Keratinocyte (primary cell): Measurements from ENCODE around the gene SDK1. TPM values are rescaled to one million over a fixed set of nuclear protein-coding genes. Genes with fewer than 3 reads are reported as not detected.

Experiments used
- DNase-seq: peaks from one replicate; pipeline ENCODE4 v3.0.0-alpha.2; 2011; ENCODE audit warnings: low read depth, missing footprints, low spot score
- FAIRE-seq: peaks from 2 replicates; lab custom pipeline; 2011; peaks lifted over from hg19 to GRCh38; lab: Jason Lieb, UNC
- H2AFZ ChIP-seq: 2 replicates; pipeline ENCODE4 v1.6.0; 2012; ENCODE audit warnings: low read length, control low read depth, inconsistent platforms; ENCODE audit not compliant: control insufficient read depth
- H3K27ac ChIP-seq: 2 replicates; pipeline ENCODE4 v1.5.1; 2011; ENCODE audit warnings: low read length; ENCODE audit not compliant: control insufficient read depth, insufficient read depth
- H3K27me3 ChIP-seq: 3 replicates; pipeline ENCODE4 v1.6.0; 2011; ENCODE audit warnings: low read length; ENCODE audit not compliant: control insufficient read depth, insufficient read depth; ENCODE audit errors: extremely low read depth
- H3K36me3 ChIP-seq, 2 experiments: 2 replicates in 1 of 2; 3 replicates in 1 of 2; pipeline ENCODE4 v1.5.1; 2011; ENCODE audit warnings: low read length in 2 of 2, mild to moderate bottlenecking in 1 of 2; ENCODE audit not compliant: control insufficient read depth in 2 of 2, insufficient read depth in 2 of 2; ENCODE audit errors: extremely low read depth in 1 of 2
- H3K4me1 ChIP-seq: 3 replicates; pipeline ENCODE4 v1.5.1; 2011; ENCODE audit warnings: low read length; ENCODE audit not compliant: control insufficient read depth, insufficient read depth; ENCODE audit errors: extremely low read depth
- H3K4me2 ChIP-seq: 3 replicates; pipeline ENCODE4 v1.6.0; 2011; ENCODE audit warnings: low read depth, low read length; ENCODE audit not compliant: control insufficient read depth, insufficient read depth; ENCODE audit errors: extremely low read depth
- H3K4me3 ChIP-seq, 3 experiments: fragments of 200-600 bp in 1 of 3; sonication (generic) in 1 of 3; 2 replicates in 2 of 3; 3 replicates in 1 of 3; pipeline ENCODE4 v1.5.1; 2011 to 2016; ENCODE audit warnings: low read length in 3 of 3, mild to moderate bottlenecking in 3 of 3, control low read depth in 2 of 3, inconsistent platforms in 1 of 3, low read depth in 1 of 3, mixed read lengths in 1 of 3, mixed run types in 1 of 3, moderate library complexity in 1 of 3; ENCODE audit not compliant: control insufficient read depth in 2 of 3, insufficient read depth in 2 of 3; ENCODE audit errors: extremely low read depth in 1 of 3
- H3K79me2 ChIP-seq: 2 replicates; pipeline ENCODE4 v1.6.0; 2012; ENCODE audit warnings: low read length; ENCODE audit not compliant: control insufficient read depth, insufficient read depth
- H3K9ac ChIP-seq: 3 replicates; pipeline ENCODE4 v1.6.0; 2011; ENCODE audit warnings: low read length; ENCODE audit not compliant: control insufficient read depth, insufficient read depth; ENCODE audit errors: extremely low read depth
- H3K9me1 ChIP-seq: 3 replicates; pipeline ENCODE4 v1.6.0; 2011; ENCODE audit warnings: low read length; ENCODE audit not compliant: control insufficient read depth, insufficient read depth; ENCODE audit errors: extremely low read depth
- H3K9me3 ChIP-seq: 2 replicates; pipeline ENCODE4 v1.5.1; 2012; ENCODE audit warnings: low read depth, low read length; ENCODE audit not compliant: control insufficient read depth
- H4K20me1 ChIP-seq: 3 replicates; pipeline ENCODE4 v1.6.0; 2011; ENCODE audit warnings: low read length; ENCODE audit not compliant: control insufficient read depth, insufficient read depth; ENCODE audit errors: extremely low read depth
- EZH2 ChIP-seq: IDR thresholded peaks from one replicate; pipeline ENCODE4 v1.6.1; 2012; ENCODE audit warnings: inconsistent platforms, mild to moderate bottlenecking, low read length, moderate library complexity
- dilution Hi-C: fragments of 300-500 bp; cut with MboI; formaldehyde crosslinking; loops from one replicate; pipeline ENCODE4 v1.7.0; 2020; ENCODE audit warnings: low sequenced_read_pairs; ENCODE audit not compliant: extremely low pct_ligation_motif_present
- polyA plus RNA-seq, 5 experiments: library from polyadenylated mRNA; depleted of rRNA in 3 of 5; stranded (reverse) in 3 of 5; stranded (forward) in 1 of 5; unstranded in 1 of 5; fragments of >200 nt; gene quantifications; 1 replicate in 1 of 5; 2 replicates in 3 of 5; 3 replicates in 1 of 5; pipeline versions ENCODE4 v1.2.1 to v1.2.3, GENCODE V29; 2011 to 2012; ENCODE audit warnings: missing spikeins in 2 of 5, low read depth in 1 of 5, low replicate concordance in 1 of 5
- TF ChIP-seq, protein P1 (sequence below), 3 experiments: IDR thresholded peaks in 1 of 3; conservative IDR thresholded peaks in 1 of 3; optimal IDR thresholded peaks in 1 of 3; 2 replicates in 2 of 3; 3 replicates in 1 of 3; pipeline versions ENCODE3 to v1.5.1; 2011; ENCODE audit warnings: low read length in 3 of 3, mild to moderate bottlenecking in 3 of 3, moderate library complexity in 2 of 3, control low read depth in 1 of 3, inconsistent platforms in 1 of 3; ENCODE audit not compliant: insufficient read depth in 2 of 3; ENCODE audit errors: extremely low read depth in 1 of 3

The SDK1 gene
- polyA plus RNA-seq, 1 donor (not counting 4 experiments of a cell fraction or from before 2014, with no cell fraction given): 0.66 TPM

DNA sequence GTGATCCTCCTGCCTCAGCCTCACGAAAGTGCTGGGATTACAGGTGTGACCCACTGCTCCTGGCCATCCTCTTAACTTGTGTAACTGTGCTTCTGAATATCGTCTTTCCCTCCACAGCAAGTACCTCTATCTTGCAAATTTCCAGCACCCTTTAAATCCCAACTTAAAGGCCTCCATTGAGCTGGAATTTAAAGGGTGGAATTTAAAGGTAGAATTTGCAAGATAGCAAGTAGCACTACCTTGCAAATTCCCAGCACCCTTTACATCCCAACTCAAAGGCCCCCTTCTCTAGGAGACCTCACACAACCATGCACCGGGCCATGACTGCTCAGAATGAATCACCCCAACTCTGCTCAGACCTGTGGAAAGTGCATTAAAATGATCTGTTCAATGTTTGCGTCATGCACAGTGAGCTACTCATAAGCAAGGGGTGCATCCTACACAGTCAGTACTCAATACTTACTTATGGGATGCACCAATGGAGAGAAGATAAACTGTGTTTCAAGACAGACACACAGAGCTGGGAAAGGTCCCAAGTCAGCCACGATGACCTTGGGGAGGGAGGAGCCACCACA is 17.8 kb upstream of the SDK1 start:
- dilution Hi-C loops: no loop called here
- H3K4me2 ChIP-seq: no peak overlapping the region
- no peaks in the 10 kb centered on the region for H3K27me3 ChIP-seq
- TF ChIP-seq, protein P1, sequence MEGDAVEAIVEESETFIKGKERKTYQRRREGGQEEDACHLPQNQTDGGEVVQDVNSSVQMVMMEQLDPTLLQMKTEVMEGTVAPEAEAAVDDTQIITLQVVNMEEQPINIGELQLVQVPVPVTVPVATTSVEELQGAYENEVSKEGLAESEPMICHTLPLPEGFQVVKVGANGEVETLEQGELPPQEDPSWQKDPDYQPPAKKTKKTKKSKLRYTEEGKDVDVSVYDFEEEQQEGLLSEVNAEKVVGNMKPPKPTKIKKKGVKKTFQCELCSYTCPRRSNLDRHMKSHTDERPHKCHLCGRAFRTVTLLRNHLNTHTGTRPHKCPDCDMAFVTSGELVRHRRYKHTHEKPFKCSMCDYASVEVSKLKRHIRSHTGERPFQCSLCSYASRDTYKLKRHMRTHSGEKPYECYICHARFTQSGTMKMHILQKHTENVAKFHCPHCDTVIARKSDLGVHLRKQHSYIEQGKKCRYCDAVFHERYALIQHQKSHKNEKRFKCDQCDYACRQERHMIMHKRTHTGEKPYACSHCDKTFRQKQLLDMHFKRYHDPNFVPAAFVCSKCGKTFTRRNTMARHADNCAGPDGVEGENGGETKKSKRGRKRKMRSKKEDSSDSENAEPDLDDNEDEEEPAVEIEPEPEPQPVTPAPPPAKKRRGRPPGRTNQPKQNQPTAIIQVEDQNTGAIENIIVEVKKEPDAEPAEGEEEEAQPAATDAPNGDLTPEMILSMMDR (optimal IDR thresholded peaks at IDR 0.05 in 1 of 3, IDR thresholded peaks at IDR 0.05 in 1 of 3, conservative IDR thresholded peaks at IDR 0.05 in 1 of 3; ENCODE audit: extremely low read depth in 1 of 3, insufficient read depth in 2 of 3, low read length in 3 of 3): no peak
- no peak for TF ChIP-seq EZH2
- H3K4me3 ChIP-seq: no peak overlapping the region
- no peaks in the 10 kb centered on the region for H4K20me1 ChIP-seq
- no peaks in the 10 kb centered on the region for H3K79me2 ChIP-seq
- no peaks in the 10 kb centered on the region for H3K4me1 ChIP-seq
- H3K9me1 ChIP-seq: no peaks in the 10 kb centered on the region
- no peak for FAIRE-seq
- no peak overlapping the region for H2AFZ ChIP-seq
- no peak overlapping the region for H3K9ac ChIP-seq
- no peaks in the 10 kb centered on the region for H3K9me3 ChIP-seq
- H3K27ac ChIP-seq: no peak overlapping the region
- DNase-seq: no peak
- no peaks in the 10 kb centered on the region for H3K36me3 ChIP-seq

DNA sequence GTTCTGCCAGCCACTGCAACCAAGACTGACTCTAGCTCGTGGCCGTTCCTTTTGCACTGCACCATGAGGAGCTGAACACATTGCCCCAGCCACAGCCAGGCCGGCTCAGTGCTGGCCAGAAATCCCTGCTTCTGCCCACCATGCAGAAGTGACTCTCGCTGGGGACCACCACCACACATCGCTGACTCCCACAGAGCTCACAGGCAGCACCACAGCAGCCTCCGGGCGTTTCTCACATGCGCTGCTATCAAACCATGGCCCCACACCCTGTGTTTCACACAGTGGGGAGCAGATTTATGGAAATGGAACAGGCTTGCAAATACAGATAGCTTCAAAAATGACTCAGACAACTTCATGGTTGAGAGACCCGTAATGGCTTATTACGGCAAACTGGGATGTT is 15.4 kb upstream of the SDK1 start:
- Histone ChIP-seq H4K20me1 (no peaks in the 10 kb centered on the region), H3K9me1 (no peaks in the 10 kb centered on the region), H3K9ac (no peak overlapping the region), H2AFZ (no peak overlapping the region), H3K4me2 (no peak overlapping the region), H3K4me1 (no peaks in the 10 kb centered on the region), H3K27me3 (no peaks in the 10 kb centered on the region), H3K79me2 (no peaks in the 10 kb centered on the region), H3K4me3 (no peak overlapping the region), H3K9me3 (peaks cover 2% of the 10 kb centered on the region), H3K36me3 (no peaks in the 10 kb centered on the region), H3K27ac (no peak overlapping the region)
- TF ChIP-seq, protein P1 (optimal IDR thresholded peaks at IDR 0.05 in 1 of 3, IDR thresholded peaks at IDR 0.05 in 1 of 3, conservative IDR thresholded peaks at IDR 0.05 in 1 of 3; ENCODE audit: extremely low read depth in 1 of 3, insufficient read depth in 2 of 3, low read length in 3 of 3): no peak
- no peak for TF ChIP-seq EZH2
- dilution Hi-C loops: no loop called here
- no peak for FAIRE-seq
- DNase-seq: no peak
